Large intestine (tissue), 3 donors: ENCODE results near the gene ITGAX. TPM values are rescaled to one million over a fixed set of nuclear protein-coding genes. Genes with fewer than 3 reads are reported as not detected.
A peak's percentile ranks its signal among the peaks of the same experiment; 100 is the strongest.

Experiments used
- DNase-seq, 2 donors: peaks; one replicate each; pipeline versions ENCODE4 v3.0.0 to v3.0.0-alpha.2; 2013
- H3K27ac ChIP-seq: one replicate; pipeline ENCODE4 v1.5.1; 2013; ENCODE audit warnings: low read length
- H3K27me3 ChIP-seq: 2 replicates; pipeline ENCODE4 v1.6.1; 2013; ENCODE audit warnings: low read length; ENCODE audit not compliant: control insufficient read depth, insufficient read depth
- H3K36me3 ChIP-seq: 2 replicates; pipeline ENCODE4 v1.6.1; 2013; ENCODE audit warnings: low read length; ENCODE audit not compliant: control insufficient read depth, insufficient read depth
- H3K4me1 ChIP-seq: one replicate; pipeline ENCODE4 v1.6.1; 2013; ENCODE audit warnings: low read length; ENCODE audit not compliant: control insufficient read depth, insufficient read depth
- H3K4me3 ChIP-seq: one replicate; pipeline ENCODE4 v1.5.1; 2013; ENCODE audit warnings: low read length
- H3K9me3 ChIP-seq: one replicate; pipeline ENCODE4 v1.6.1; 2013; ENCODE audit warnings: mild to moderate bottlenecking, low read depth, low read length, moderate library complexity; ENCODE audit not compliant: control insufficient read depth
- WGBS: methylation state at CpG from one replicate; pipeline ENCODE4 v1.1.5; 2013; ENCODE audit warnings: low lambda C conversion rate; ENCODE audit not compliant: insufficient coverage; 5-methylcytosine and 5-hydroxymethylcytosine counted together
- polyA plus RNA-seq: library from polyadenylated mRNA; unstranded; fragments of 120-200 nt; gene quantifications from one replicate; pipeline ENCODE4 v1.2.1, GENCODE V29; 2013

The ITGAX gene
- polyA plus RNA-seq, 1 donor, result 1.9 TPM

GRCh38 chr16:31375231-31375630 lies 20.3 kb downstream of the ITGAX start:
- no peaks in the 10 kb centered on the region for H3K27me3 ChIP-seq
- no peaks in the 10 kb centered on the region for H3K9me3 ChIP-seq
- peaks cover 4% of the 10 kb centered on the region for H3K4me1 ChIP-seq
- H3K27ac ChIP-seq, result no peak overlapping the region
- no peaks in the 10 kb centered on the region for H3K36me3 ChIP-seq
- H3K4me3 ChIP-seq, result no peak overlapping the region
- DNase-seq, result no peak
- WGBS, result no CpG with 5 or more reads among the region's 5 CpGs

GRCh38 chr16:31376705-31377104 lies 21.7 kb downstream of the ITGAX start:
- H3K36me3 ChIP-seq, result no peaks in the 10 kb centered on the region
- no peak overlapping the region for H3K4me3 ChIP-seq
- no peaks in the 10 kb centered on the region for H3K27me3 ChIP-seq
- WGBS, result no CpG with 5 or more reads among the region's 8 CpGs
- H3K4me1 ChIP-seq, result peaks cover 4% of the 10 kb centered on the region
- H3K9me3 ChIP-seq, result no peaks in the 10 kb centered on the region
- peak in 1 of 2 donors; percentile 55 for DNase-seq
- no peak overlapping the region for H3K27ac ChIP-seq

- no peaks in the 10 kb centered on the region for H3K36me3 ChIP-seq
- WGBS, result no CpG with 5 or more reads among the region's 7 CpGs
- H3K27me3 ChIP-seq, result no peaks in the 10 kb centered on the region
- no peaks in the 10 kb centered on the region for H3K9me3 ChIP-seq
- peaks cover 4% of the 10 kb centered on the region for H3K4me1 ChIP-seq
- H3K4me3 ChIP-seq, result no peak overlapping the region
- H3K27ac ChIP-seq, result no peak overlapping the region
- peak in 1 of 2 donors; percentile 13 for DNase-seq
These were observed 22.4 kb downstream of the ITGAX start for GRCh38 chr16:31377210-31377903.

- Histone ChIP-seq H3K4me1 (peaks cover 4% of the 10 kb centered on the region), H3K4me3 (no peak overlapping the region), H3K27me3 (no peaks in the 10 kb centered on the region), H3K9me3 (no peaks in the 10 kb centered on the region), H3K36me3 (no peaks in the 10 kb centered on the region), H3K27ac (no peak overlapping the region)
- WGBS, result no CpG with 5 or more reads among the region's 12 CpGs
- no peak for DNase-seq
These were observed 25.2 kb downstream of the ITGAX start for GRCh38 chr16:31380201-31380600.

DNA sequence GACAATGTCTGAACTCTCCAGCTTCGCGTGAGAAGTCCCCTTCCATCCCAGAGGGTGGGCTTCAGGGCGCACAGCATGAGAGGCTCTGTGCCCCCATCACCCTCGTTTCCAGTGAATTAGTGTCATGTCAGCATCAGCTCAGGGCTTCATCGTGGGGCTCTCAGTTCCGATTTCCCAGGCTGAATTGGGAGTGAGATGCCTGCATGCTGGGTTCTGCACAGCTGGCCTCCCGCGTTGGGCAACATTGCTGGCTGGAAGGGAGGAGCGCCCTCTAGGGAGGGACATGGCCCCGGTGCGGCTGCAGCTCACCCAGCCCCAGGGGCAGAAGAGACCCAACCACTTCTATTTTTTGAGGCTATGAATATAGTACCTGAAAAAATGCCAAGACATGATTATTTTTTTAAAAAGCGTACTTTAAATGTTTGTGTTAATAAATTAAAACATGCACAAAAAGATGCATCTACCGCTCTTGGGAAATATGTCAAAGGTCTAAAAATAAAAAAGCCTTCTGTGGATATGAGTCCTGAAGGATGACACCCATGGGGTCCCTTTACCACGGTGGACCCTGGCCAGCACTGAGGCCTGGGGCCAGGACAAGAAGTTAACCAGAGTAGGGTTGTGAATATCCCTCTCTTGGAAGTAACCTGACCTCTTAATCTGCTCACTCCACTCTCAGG lies 27.6 kb downstream of the ITGAX start:
- Histone ChIP-seq H3K27me3 (no peaks in the 10 kb centered on the region), H3K4me1 (no peaks in the 10 kb centered on the region), H3K4me3 (no peak overlapping the region), H3K27ac (no peak overlapping the region), H3K9me3 (no peaks in the 10 kb centered on the region), H3K36me3 (no peaks in the 10 kb centered on the region)
- WGBS, result no CpG with 5 or more reads among the region's 14 CpGs
- DNase-seq, result peak; percentile 37 to 44

GRCh38 chr16:31385680-31386079 lies 30.7 kb downstream of the ITGAX start:
- Histone ChIP-seq H3K27me3 (no peaks in the 10 kb centered on the region), H3K4me1 (no peaks in the 10 kb centered on the region), H3K9me3 (no peaks in the 10 kb centered on the region), H3K27ac (no peak overlapping the region), H3K36me3 (no peaks in the 10 kb centered on the region), H3K4me3 (no peak overlapping the region)
- no CpG with 5 or more reads among the region's 4 CpGs for WGBS
- DNase-seq, result peak; percentile 17 to 72

DNA sequence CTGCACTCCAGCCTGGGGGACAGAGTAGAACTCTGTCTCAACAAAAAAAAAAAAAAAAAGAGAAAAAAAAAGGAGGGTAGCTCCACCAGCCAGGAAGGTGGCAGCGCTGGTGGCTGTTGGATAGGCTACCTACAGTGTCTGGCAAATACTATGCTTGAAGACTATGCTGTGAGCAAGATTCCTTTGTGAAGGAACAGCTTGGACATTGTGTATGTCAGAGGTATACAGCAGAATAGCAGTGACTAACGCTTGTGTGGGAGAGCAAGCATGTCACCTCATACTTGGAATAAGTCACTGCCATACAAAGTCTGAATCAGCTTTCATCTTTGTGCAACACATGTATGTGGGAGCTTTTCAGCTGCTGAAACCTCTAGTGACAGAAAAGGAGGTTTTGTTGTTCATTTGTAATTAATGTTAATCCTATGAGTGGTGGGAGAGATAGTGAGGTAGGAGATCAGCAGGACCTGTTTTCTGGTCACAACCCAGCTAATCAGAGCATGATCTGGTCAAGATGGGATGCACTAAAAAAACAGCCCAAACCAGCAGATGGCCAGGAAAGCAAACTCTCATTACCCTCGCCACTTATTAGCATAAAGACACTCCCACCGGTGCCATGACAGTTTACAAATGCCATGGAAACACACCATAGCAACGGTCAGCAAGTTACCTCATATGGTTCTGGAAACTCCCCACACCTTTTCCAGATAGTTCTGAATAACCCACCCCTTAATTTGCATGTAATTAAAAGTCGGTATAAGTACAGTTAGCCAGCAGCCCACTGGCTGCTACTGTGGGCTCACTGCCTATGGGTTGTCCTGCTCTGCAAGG lies 31.4 kb downstream of the ITGAX start:
- DNase-seq, result peak in 1 of 2 donors; percentile 32
- Histone ChIP-seq H3K27me3 (no peaks in the 10 kb centered on the region), H3K4me3 (no peak overlapping the region), H3K9me3 (no peaks in the 10 kb centered on the region), H3K4me1 (no peaks in the 10 kb centered on the region), H3K36me3 (no peaks in the 10 kb centered on the region), H3K27ac (no peak overlapping the region)
- whole genome bisulfite sequencing, result no CpG with 5 or more reads among the region's 6 CpGs

- no CpG with 5 or more reads among the region's 2 CpGs for WGBS
- no peaks in the 10 kb centered on the region for H3K27me3 ChIP-seq
- no peak for DNase-seq
- H3K36me3 ChIP-seq, result no peaks in the 10 kb centered on the region
- no peaks in the 10 kb centered on the region for H3K4me1 ChIP-seq
- no peak overlapping the region for H3K27ac ChIP-seq
- no peak overlapping the region for H3K4me3 ChIP-seq
- no peaks in the 10 kb centered on the region for H3K9me3 ChIP-seq
These were observed 33.6 kb downstream of the ITGAX start for GRCh38 chr16:31388535-31388934.

DNA sequence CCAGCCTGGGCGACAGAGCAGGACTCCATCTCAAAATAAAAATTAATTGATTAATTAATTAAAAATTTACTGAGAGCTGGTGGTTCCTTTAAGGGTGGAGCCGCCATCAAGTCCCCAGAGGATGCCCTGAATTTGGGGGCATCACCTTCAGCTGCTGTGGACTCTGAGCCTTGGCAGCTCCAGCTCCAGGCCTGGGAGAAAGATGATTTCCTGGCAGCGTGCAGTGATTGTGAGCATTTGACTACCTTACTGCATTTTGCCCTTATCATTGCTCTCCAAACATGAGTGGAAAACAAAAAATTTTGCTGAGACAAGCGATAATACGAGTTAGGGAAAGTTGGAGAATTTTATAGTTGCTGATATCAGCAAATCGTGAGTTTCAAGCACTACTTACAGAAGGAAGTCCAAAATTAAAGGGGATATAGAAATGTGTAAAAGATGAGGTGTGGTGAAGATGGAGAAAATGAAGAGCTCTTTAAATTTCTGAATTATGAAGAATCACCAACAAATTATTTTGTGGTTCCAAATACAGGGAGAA lies 35.6 kb downstream of the ITGAX start:
- Histone ChIP-seq H3K9me3 (no peaks in the 10 kb centered on the region), H3K4me1 (no peaks in the 10 kb centered on the region), H3K27ac (no peak overlapping the region), H3K4me3 (no peak overlapping the region), H3K36me3 (no peaks in the 10 kb centered on the region), H3K27me3 (no peaks in the 10 kb centered on the region)
- WGBS, result 72% methylated on average over 3 of the region's 6 CpGs
- DNase-seq, result no peak

DNA sequence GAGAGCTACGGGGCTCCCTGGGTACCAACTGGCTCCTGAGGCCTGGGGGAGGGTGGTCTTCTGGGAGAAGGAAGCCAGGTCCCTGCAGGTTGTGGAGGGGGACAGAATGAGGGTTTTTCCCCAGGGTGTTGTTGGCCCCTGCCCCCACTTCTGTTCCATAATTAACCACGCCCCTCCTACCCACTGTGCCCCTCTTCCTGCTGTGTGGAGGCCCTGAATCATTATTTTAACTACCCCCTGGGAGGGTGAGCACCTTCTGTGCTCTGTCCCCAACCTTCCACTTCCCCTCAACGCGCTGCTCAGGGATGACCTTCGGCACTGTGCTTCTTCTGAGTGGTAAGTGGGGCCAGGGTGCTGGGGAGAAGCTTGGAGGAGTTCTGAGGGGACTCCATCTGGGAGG lies 38.1 kb downstream of the ITGAX start, which contains the start of gene ITGAD:
Gene ITGAD, plus strand, starts transcription at position 280 of the 400 bp plus-strand sequence. Its CDS starts 26 bp downstream, at position 306.
- Histone ChIP-seq H3K4me1 (no peaks in the 10 kb centered on the region), H3K36me3 (no peaks in the 10 kb centered on the region), H3K27ac (no peak within 1 kb of the TSS), H3K9me3 (no peaks in the 10 kb centered on the region), H3K4me3 (no peak within 1 kb of the TSS), H3K27me3 (no peaks in the 10 kb centered on the region)
- no CpG with 5 or more reads among the region's 5 CpGs for WGBS
- no peak for DNase-seq
